Natural killer cell (primary cell): ENCODE measurements around the gene WDR88. TPM values are rescaled to one million over a fixed set of nuclear protein-coding genes. Genes with fewer than 3 reads are reported as not detected.

Source experiments
- ATAC-seq, 3 donors: fragments of 150-1000 bp in 2 of 3; fragments of 200-7000 bp in 1 of 3; cut with Tn5 transposase; 1 replicate in 1 of 3; 2 replicates in 2 of 3; pipeline ENCODE4 v1.10.0; 2021; ENCODE audit warnings: mild to moderate bottlenecking in 2 of 3, moderate library complexity in 2 of 3
- DNase-seq, 2 donors: peaks; one replicate each; pipeline versions ENCODE4 v3.0.0 to v3.0.0-alpha.2; 2013 to 2021; ENCODE audit warnings: mixed read lengths in 1 of 2
- H3K27ac ChIP-seq: one replicate; pipeline ENCODE4 v1.5.1; 2013; ENCODE audit warnings: mild to moderate bottlenecking, low read length
- H3K27me3 ChIP-seq: one replicate; pipeline ENCODE4 v1.6.1; 2013; ENCODE audit warnings: low read length; ENCODE audit not compliant: control insufficient read depth, insufficient read depth
- H3K36me3 ChIP-seq: one replicate; pipeline ENCODE4 v1.6.1; 2013; ENCODE audit warnings: low read length; ENCODE audit not compliant: control insufficient read depth, insufficient read depth
- H3K4me1 ChIP-seq: one replicate; pipeline ENCODE4 v1.6.1; 2013; ENCODE audit warnings: low read length; ENCODE audit not compliant: control insufficient read depth, insufficient read depth
- H3K4me3 ChIP-seq: one replicate; pipeline ENCODE4 v1.5.1; 2013; ENCODE audit warnings: low read length
- H3K9me3 ChIP-seq: one replicate; pipeline ENCODE4 v1.6.1; 2013; ENCODE audit warnings: low read length; ENCODE audit not compliant: control insufficient read depth, insufficient read depth
- H3K27ac Mint-ChIP-seq, 2 donors: one replicate each; pipeline ENCODE4 v1.8.0; 2022; ENCODE audit warnings: mild to moderate bottlenecking in 2 of 2, mixed read lengths in 2 of 2, moderate library complexity in 1 of 2
- H3K27me3 Mint-ChIP-seq, 2 donors: one replicate each; pipeline ENCODE4 v1.8.0; 2022; ENCODE audit warnings: low read depth in 2 of 2, mixed read lengths in 2 of 2
- H3K36me3 Mint-ChIP-seq: one replicate; pipeline ENCODE4 v1.8.0; 2022; ENCODE audit warnings: mixed read lengths
- H3K4me1 Mint-ChIP-seq, 2 donors: one replicate each; pipeline ENCODE4 v1.8.0; 2022; ENCODE audit warnings: mixed read lengths in 2 of 2
- H3K4me3 Mint-ChIP-seq: one replicate; pipeline ENCODE4 v1.8.0; 2022; ENCODE audit warnings: mild to moderate bottlenecking, moderate library complexity, mixed read lengths
- H3K9me3 Mint-ChIP-seq, 2 donors: one replicate each; pipeline ENCODE4 v1.8.0; 2022; ENCODE audit warnings: mixed read lengths in 2 of 2
- WGBS: methylation state at CpG from one replicate; pipeline ENCODE4 v1.1.7; 2013; ENCODE audit warnings: missing lambda C conversion rate; ENCODE audit not compliant: insufficient coverage; 5-methylcytosine and 5-hydroxymethylcytosine counted together
- intact Hi-C: fragments of 100-400 bp; cut with micrococcal nuclease; formaldehyde crosslinking; loops from one replicate; pipeline ENCODE4 v1.14.2; 2022
- total RNA-seq, 4 donors: library from RNA; stranded (reverse); fragments of 120-200 nt in 1 of 4; gene quantifications; one replicate each; pipeline versions ENCODE4 v1.2.3 to v1.2.4, GENCODE V29; 2013 to 2022
- TF ChIP-seq, protein P1 (sequence below): fragments of 200-600 bp; IDR thresholded peaks from one replicate; pipeline ENCODE4 v1.8.0; 2022; ENCODE audit warnings: antibody characterized with exemption

Gene WDR88
- total RNA-seq, 3 donors from 2014 or later (not counting 1 experiment from before 2014, with no cell fraction given) = not detected

DNA sequence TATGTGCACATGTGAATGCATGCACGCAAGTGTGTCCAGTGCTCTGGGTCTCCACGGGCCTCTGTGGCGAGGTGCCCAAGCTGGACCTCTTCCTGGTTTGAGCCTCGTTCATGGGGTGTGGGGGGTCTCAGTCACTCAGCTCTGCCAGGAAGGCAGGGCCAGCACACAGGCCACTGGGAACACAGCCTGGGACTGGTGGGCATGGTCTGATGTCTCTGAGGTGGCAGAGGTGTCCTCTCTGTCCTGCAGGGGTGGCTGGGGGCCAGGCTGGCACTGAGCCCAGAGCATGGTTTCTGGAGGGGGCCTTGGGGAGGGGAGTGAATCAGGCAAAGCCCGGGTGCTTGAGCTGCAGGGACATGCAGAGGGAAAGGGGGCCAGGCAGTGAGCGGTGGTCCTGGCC, 71.6 kb downstream of the WDR88 start:
- H3K27ac ChIP-seq = no peak overlapping the region
- no peaks in the 10 kb centered on the region for H3K27me3 Mint-ChIP-seq
- no peak overlapping the region for H3K4me3 Mint-ChIP-seq
- no peaks in the 10 kb centered on the region for H3K36me3 ChIP-seq
- H3K36me3 Mint-ChIP-seq = no peaks in the 10 kb centered on the region
- no peaks in the 10 kb centered on the region for H3K9me3 Mint-ChIP-seq
- ATAC-seq (no peak), DNase-seq (no peak)
- TF ChIP-seq, protein P1, sequence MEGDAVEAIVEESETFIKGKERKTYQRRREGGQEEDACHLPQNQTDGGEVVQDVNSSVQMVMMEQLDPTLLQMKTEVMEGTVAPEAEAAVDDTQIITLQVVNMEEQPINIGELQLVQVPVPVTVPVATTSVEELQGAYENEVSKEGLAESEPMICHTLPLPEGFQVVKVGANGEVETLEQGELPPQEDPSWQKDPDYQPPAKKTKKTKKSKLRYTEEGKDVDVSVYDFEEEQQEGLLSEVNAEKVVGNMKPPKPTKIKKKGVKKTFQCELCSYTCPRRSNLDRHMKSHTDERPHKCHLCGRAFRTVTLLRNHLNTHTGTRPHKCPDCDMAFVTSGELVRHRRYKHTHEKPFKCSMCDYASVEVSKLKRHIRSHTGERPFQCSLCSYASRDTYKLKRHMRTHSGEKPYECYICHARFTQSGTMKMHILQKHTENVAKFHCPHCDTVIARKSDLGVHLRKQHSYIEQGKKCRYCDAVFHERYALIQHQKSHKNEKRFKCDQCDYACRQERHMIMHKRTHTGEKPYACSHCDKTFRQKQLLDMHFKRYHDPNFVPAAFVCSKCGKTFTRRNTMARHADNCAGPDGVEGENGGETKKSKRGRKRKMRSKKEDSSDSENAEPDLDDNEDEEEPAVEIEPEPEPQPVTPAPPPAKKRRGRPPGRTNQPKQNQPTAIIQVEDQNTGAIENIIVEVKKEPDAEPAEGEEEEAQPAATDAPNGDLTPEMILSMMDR = no peak
- no peak overlapping the region for H3K4me3 ChIP-seq
- H3K27ac Mint-ChIP-seq = no peak overlapping the region
- H3K27me3 ChIP-seq = no peaks in the 10 kb centered on the region
- WGBS = 92% methylated on average over 6 of the region's 6 CpGs
- H3K4me1 ChIP-seq = no peaks in the 10 kb centered on the region
- H3K4me1 Mint-ChIP-seq = no peaks in the 10 kb centered on the region
- intact Hi-C loops = no loop called here
- H3K9me3 ChIP-seq = no peaks in the 10 kb centered on the region

DNA sequence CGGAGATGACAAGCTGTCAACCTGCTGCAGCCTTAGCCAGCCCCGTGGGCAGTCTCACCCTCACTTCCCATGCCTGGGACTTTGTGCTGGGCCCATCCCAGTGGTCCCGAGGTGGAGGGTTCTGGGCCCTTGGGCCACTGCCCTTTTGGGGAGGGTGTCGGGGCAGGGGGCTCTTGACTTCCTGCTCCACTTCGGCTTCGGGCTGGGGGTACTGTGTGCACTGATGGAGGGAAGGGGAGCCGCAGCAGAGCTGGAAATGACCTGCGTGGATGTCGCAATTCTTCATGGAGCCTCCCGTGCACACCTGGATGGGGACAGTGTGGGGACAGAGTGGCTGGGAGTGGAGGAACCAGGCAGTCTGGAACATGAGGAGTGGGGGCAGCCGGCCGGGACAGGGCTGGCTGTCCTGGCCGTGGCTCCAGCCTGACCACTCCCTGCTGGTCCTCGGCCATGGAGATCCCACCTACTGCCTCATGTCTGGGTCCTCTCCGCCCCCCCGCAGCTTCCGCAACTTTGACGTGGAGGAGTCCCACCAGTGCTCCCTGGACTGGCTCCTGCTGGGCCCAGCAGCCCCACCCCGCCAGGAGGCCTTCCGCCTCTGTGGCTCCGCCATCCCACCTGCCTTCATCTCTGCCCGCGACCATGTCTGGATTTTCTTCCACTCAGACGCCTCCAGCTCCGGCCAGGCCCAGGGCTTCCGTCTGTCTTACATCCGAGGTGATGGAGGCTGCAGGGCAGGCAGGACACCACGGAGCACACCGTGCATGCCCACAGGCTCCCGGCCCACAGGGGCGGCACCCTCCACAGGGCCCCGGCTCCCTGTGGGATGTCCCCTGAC, 72.4 kb downstream of the WDR88 start:
- H3K9me3 ChIP-seq = no peaks in the 10 kb centered on the region
- TF ChIP-seq, protein P1 = no peak
- WGBS = 93% methylated on average over 32 of the region's 32 CpGs
- no peaks in the 10 kb centered on the region for H3K36me3 Mint-ChIP-seq
- no peaks in the 10 kb centered on the region for H3K9me3 Mint-ChIP-seq
- no peaks in the 10 kb centered on the region for H3K36me3 ChIP-seq
- H3K27ac ChIP-seq = no peak overlapping the region
- no peak overlapping the region for H3K4me3 Mint-ChIP-seq
- H3K27ac Mint-ChIP-seq = no peak overlapping the region
- no peaks in the 10 kb centered on the region for H3K4me1 Mint-ChIP-seq
- no peaks in the 10 kb centered on the region for H3K27me3 ChIP-seq
- no peaks in the 10 kb centered on the region for H3K27me3 Mint-ChIP-seq
- DNase-seq (no peak), ATAC-seq (no peak)
- no peak overlapping the region for H3K4me3 ChIP-seq
- H3K4me1 ChIP-seq = no peaks in the 10 kb centered on the region
- intact Hi-C loops = no loop called here

DNA sequence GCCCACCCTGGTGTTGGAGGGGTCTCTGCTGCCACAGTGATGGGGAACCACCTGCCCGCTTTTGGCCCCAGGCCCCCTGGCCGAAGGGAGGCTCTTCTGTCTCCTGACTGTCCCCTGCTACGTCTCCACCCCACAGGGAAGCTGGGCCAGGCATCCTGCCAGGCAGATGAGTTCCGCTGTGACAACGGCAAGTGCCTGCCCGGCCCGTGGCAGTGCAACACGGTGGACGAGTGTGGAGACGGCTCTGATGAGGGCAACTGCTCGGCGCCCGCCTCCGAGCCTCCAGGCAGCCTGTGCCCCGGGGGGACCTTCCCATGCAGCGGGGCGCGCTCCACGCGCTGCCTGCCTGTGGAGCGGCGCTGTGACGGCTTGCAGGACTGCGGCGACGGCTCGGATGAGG, 73.2 kb downstream of the WDR88 start:
- 96% methylated on average over 27 of the region's 27 CpGs for WGBS
- no peaks in the 10 kb centered on the region for H3K27me3 Mint-ChIP-seq
- TF ChIP-seq, protein P1 = no peak
- Histone ChIP-seq H3K27me3 (no peaks in the 10 kb centered on the region), H3K36me3 (no peaks in the 10 kb centered on the region), H3K9me3 (no peaks in the 10 kb centered on the region), H3K27ac (no peak overlapping the region), H3K4me3 (no peak overlapping the region), H3K4me1 (no peaks in the 10 kb centered on the region)
- H3K9me3 Mint-ChIP-seq = no peaks in the 10 kb centered on the region
- intact Hi-C loops = no loop called here
- ATAC-seq (no peak), DNase-seq (no peak)
- H3K4me3 Mint-ChIP-seq = no peak overlapping the region
- H3K4me1 Mint-ChIP-seq = no peaks in the 10 kb centered on the region
- H3K27ac Mint-ChIP-seq = no peak overlapping the region
- no peaks in the 10 kb centered on the region for H3K36me3 Mint-ChIP-seq
